ENCODE results near the gene EIF3K.
A peak's percentile ranks its signal among the peaks of the same experiment; 100 is the strongest.

EIF3K gene

GRCh38 chr19:38583219-38583984 lies 35.6 kb upstream of the EIF3K start:
- peak; percentile 78 for DNase-seq (ENCODE audit: low spot score)
- in situ Hi-C loops (cut with MboI; ENCODE audit: low sequenced_read_pairs, unreplicated experiment): no loop called here

GRCh38 chr19:38583985-38584305 lies 35.0 kb upstream of the EIF3K start:
- DNase-seq (ENCODE audit: low spot score): no peak
- in situ Hi-C loops (cut with MboI; ENCODE audit: low sequenced_read_pairs, unreplicated experiment): no loop called here
- TF ChIP-seq CTCF (IDR thresholded peaks at IDR 0.05; ENCODE audit: borderline replicate concordance, control extremely low read depth, extremely low read depth, insufficient read depth, missing control alignments): no peak

More at GRCh38 chr19:38583219-38583984, 35.6 kb upstream of the EIF3K start:
- TF ChIP-seq CTCF (IDR thresholded peaks at IDR 0.05; ENCODE audit: borderline replicate concordance, control extremely low read depth, extremely low read depth, insufficient read depth, missing control alignments): no peak

- in situ Hi-C loops (cut with MboI; ENCODE audit: low sequenced_read_pairs, unreplicated experiment): no loop called here
- TF ChIP-seq CTCF (IDR thresholded peaks at IDR 0.05; ENCODE audit: borderline replicate concordance, control extremely low read depth, extremely low read depth, insufficient read depth, missing control alignments): no peak
- no peak for DNase-seq (ENCODE audit: low spot score)
These were observed 31.4 kb upstream of the EIF3K start for GRCh38 chr19:38587562-38587961.

GRCh38 chr19:38588041-38588440 lies 30.9 kb upstream of the EIF3K start:
- in situ Hi-C loops (cut with MboI; ENCODE audit: low sequenced_read_pairs, unreplicated experiment): no loop called here
- no peak for DNase-seq (ENCODE audit: low spot score)
- TF ChIP-seq CTCF (IDR thresholded peaks at IDR 0.05; ENCODE audit: borderline replicate concordance, control extremely low read depth, extremely low read depth, insufficient read depth, missing control alignments): no peak

- no peak for DNase-seq (ENCODE audit: low spot score)
- in situ Hi-C loops (cut with MboI; ENCODE audit: low sequenced_read_pairs, unreplicated experiment): no loop called here
- TF ChIP-seq CTCF (IDR thresholded peaks at IDR 0.05; ENCODE audit: borderline replicate concordance, control extremely low read depth, extremely low read depth, insufficient read depth, missing control alignments): no peak
These were observed 26.0 kb upstream of the EIF3K start for GRCh38 chr19:38592940-38593339.

GRCh38 chr19:38596057-38596981 lies 22.7 kb upstream of the EIF3K start:
- TF ChIP-seq CTCF (IDR thresholded peaks at IDR 0.05; ENCODE audit: borderline replicate concordance, control extremely low read depth, extremely low read depth, insufficient read depth, missing control alignments): no peak
- in situ Hi-C loops (cut with MboI; ENCODE audit: low sequenced_read_pairs, unreplicated experiment): no loop called here
- no peak for DNase-seq (ENCODE audit: low spot score)
